IMR-90 (cell line): ENCODE data around the gene DOCK1. TPM values are rescaled to one million over a fixed set of nuclear protein-coding genes. Genes with fewer than 3 reads are reported as not detected.

Experiments used
- ATAC-seq: fragments of 200-7000 bp; cut with Tn5 transposase; 2 replicates; pipeline ENCODE4 v1.9.1; 2020; ENCODE audit warnings: low read depth, mild to moderate bottlenecking, moderate library complexity
- BruUV-seq: library from RNA; stranded (reverse); fragments of 400-500 nt; replicated peaks from 2 replicates; lab custom pipeline; 2021; lab: Mats Ljungman, UMichigan
- CTCF ChIA-PET: fragments of 300-600 bp; formaldehyde crosslinking; extraction: SDS; loops from one replicate; lab custom pipeline; 2021; ENCODE audit warnings: antibody characterized with exemption; lab: Yijun Ruan, JAX
- POLR2A ChIA-PET: fragments of 300-600 bp; sonication (Branson Sonifier 250); formaldehyde crosslinking; loops from one replicate; lab custom pipeline; 2022; ENCODE audit warnings: antibody characterized with exemption; ENCODE audit not compliant: unreplicated experiment; lab: Charles Lee
- DNase-seq: peaks from one replicate; pipeline ENCODE4 v3.0.0; 2013
- H2AFZ ChIP-seq: replicated peaks from 2 replicates; pipeline ENCODE3; 2013; ENCODE audit warnings: low read length, mild to moderate bottlenecking; ENCODE audit not compliant: poor library complexity
- H2AK5ac ChIP-seq: 2 replicates; pipeline ENCODE4 v1.6.1; 2013; ENCODE audit warnings: low read depth, low read length, inconsistent platforms
- H2AK9ac ChIP-seq: replicated peaks from 2 replicates; pipeline ENCODE3; 2013; ENCODE audit warnings: mild to moderate bottlenecking, low read depth, low read length, moderate library complexity; ENCODE audit not compliant: poor library complexity
- H2BK120ac ChIP-seq: 2 replicates; pipeline ENCODE4 v1.6.1; 2013; ENCODE audit warnings: low read depth, low read length, inconsistent platforms
- H2BK15ac ChIP-seq: 3 replicates; pipeline ENCODE4 v1.6.1; 2013; ENCODE audit warnings: low read depth, low read length, inconsistent platforms
- H2BK20ac ChIP-seq: 2 replicates; pipeline ENCODE4 v1.6.1; 2013; ENCODE audit warnings: low read depth, mild to moderate bottlenecking, inconsistent platforms, low read length, moderate library complexity
- H2BK5ac ChIP-seq: 2 replicates; pipeline ENCODE4 v1.6.1; 2013; ENCODE audit warnings: mild to moderate bottlenecking, low read depth, low read length, inconsistent platforms; ENCODE audit not compliant: poor library complexity, severe bottlenecking
- H3K14ac ChIP-seq: replicated peaks from 2 replicates; pipeline ENCODE4 v1.6.1; 2013; ENCODE audit warnings: low read depth, low read length, inconsistent platforms
- H3K18ac ChIP-seq: 2 replicates; pipeline ENCODE4 v1.6.1; 2013; ENCODE audit warnings: low read depth, low read length, control low read depth
- H3K23ac ChIP-seq: 2 replicates; pipeline ENCODE4 v1.6.1; 2013; ENCODE audit warnings: low read depth, low read length, inconsistent platforms
- H3K27ac ChIP-seq: 2 replicates; pipeline ENCODE4 v1.5.1; 2013; ENCODE audit warnings: mild to moderate bottlenecking, control low read depth, low read length; ENCODE audit not compliant: insufficient read depth
- H3K27me3 ChIP-seq: 2 replicates; pipeline ENCODE4 v1.6.1; 2013; ENCODE audit warnings: low read length; ENCODE audit not compliant: control insufficient read depth, insufficient read depth
- H3K36me3 ChIP-seq: 2 replicates; pipeline ENCODE4 v1.6.1; 2013; ENCODE audit warnings: low read length, mixed read lengths; ENCODE audit not compliant: control insufficient read depth, insufficient read depth
- H3K4ac ChIP-seq: 2 replicates; pipeline ENCODE4 v1.6.1; 2013; ENCODE audit warnings: low read depth, low read length, inconsistent platforms
- H3K4me1 ChIP-seq: 2 replicates; pipeline ENCODE4 v1.6.1; 2013; ENCODE audit warnings: low read length, mixed read lengths; ENCODE audit not compliant: control insufficient read depth, insufficient read depth
- H3K4me2 ChIP-seq: 2 replicates; pipeline ENCODE4 v1.6.1; 2013; ENCODE audit warnings: low read depth, mild to moderate bottlenecking, control low read depth, low read length, moderate library complexity
- H3K4me3 ChIP-seq: 2 replicates; pipeline ENCODE4 v1.5.1; 2013; ENCODE audit warnings: low read depth, mild to moderate bottlenecking, control low read depth, low read length, moderate library complexity; ENCODE audit not compliant: insufficient read depth
- H3K56ac ChIP-seq: 2 replicates; pipeline ENCODE4 v1.6.1; 2013; ENCODE audit warnings: low read length, inconsistent platforms; ENCODE audit not compliant: insufficient read depth; ENCODE audit errors: extremely low read depth
- H3K79me1 ChIP-seq, 2 experiments: 2 replicates each; pipeline ENCODE4 v1.6.1; 2013; ENCODE audit warnings: low read length in 2 of 2, inconsistent platforms in 1 of 2, low read depth in 1 of 2
- H3K9ac ChIP-seq: 2 replicates; pipeline ENCODE4 v1.6.1; 2013; ENCODE audit warnings: low read depth, low read length, control low read depth
- H3K9me1 ChIP-seq: 2 replicates; pipeline ENCODE4 v1.6.1; 2013; ENCODE audit warnings: low read length, inconsistent platforms; ENCODE audit not compliant: insufficient read depth
- H3K9me3 ChIP-seq: 2 replicates; pipeline ENCODE4 v1.6.1; 2013; ENCODE audit warnings: low read length; ENCODE audit not compliant: control insufficient read depth, insufficient read depth
- H4K20me1 ChIP-seq: 2 replicates; pipeline ENCODE4 v1.6.1; 2013; ENCODE audit warnings: low read length, inconsistent platforms; ENCODE audit not compliant: insufficient read depth
- H4K5ac ChIP-seq: 2 replicates; pipeline ENCODE4 v1.6.1; 2013; ENCODE audit warnings: mild to moderate bottlenecking, low read depth, low read length, control low read depth
- H4K8ac ChIP-seq, 2 experiments: 2 replicates each; pipeline ENCODE4 v1.6.1; 2013; ENCODE audit warnings: low read depth in 2 of 2, low read length in 2 of 2, control low read depth in 1 of 2, inconsistent platforms in 1 of 2
- H4K91ac ChIP-seq: 2 replicates; pipeline ENCODE4 v1.6.1; 2013; ENCODE audit warnings: low read depth, low read length, inconsistent platforms; ENCODE audit not compliant: insufficient read depth
- BHLHE40 ChIP-seq: fragments of 150-350 bp; IDR thresholded peaks from 2 replicates; pipeline ENCODE4 v1.6.1; 2016; ENCODE audit warnings: mild to moderate bottlenecking, low read depth, low read length
- CEBPB ChIP-seq: IDR thresholded peaks from 2 replicates; pipeline ENCODE4 v1.6.1; 2012; ENCODE audit warnings: low read depth, low read length, improper control_type of control experiment
- CHD1 ChIP-seq: IDR thresholded peaks from 2 replicates; pipeline ENCODE4 v1.6.1; 2012; ENCODE audit warnings: low read depth, low read length, improper control_type of control experiment
- MAFK ChIP-seq: IDR thresholded peaks from 2 replicates; pipeline ENCODE4 v1.6.1; 2012; ENCODE audit warnings: low read depth, low read length, improper control_type of control experiment
- MXI1 ChIP-seq: IDR thresholded peaks from 2 replicates; pipeline ENCODE4 v1.6.1; 2012; ENCODE audit warnings: low read depth, mild to moderate bottlenecking, low read length, moderate library complexity, borderline replicate concordance
- NFE2L2 ChIP-seq: fragments of 150-350 bp; IDR thresholded peaks from 2 replicates; pipeline ENCODE4 v1.6.1; 2016; ENCODE audit warnings: low read depth, mild to moderate bottlenecking, low read length
- POLR2A ChIP-seq: IDR thresholded peaks from 2 replicates; pipeline ENCODE4 v1.6.1; 2012; ENCODE audit warnings: mild to moderate bottlenecking, low read depth, low read length
- RAD21 ChIP-seq: IDR thresholded peaks from 2 replicates; pipeline ENCODE4 v1.6.1; 2012; ENCODE audit warnings: low read length, improper control_type of control experiment
- RFX5 ChIP-seq: IDR thresholded peaks from 2 replicates; pipeline ENCODE4 v1.8.0; 2012; ENCODE audit warnings: low read depth, mild to moderate bottlenecking, low read length, moderate library complexity
- SMC3 ChIP-seq: fragments of 150-350 bp; IDR thresholded peaks from 2 replicates; pipeline ENCODE4 v1.6.1; 2016; ENCODE audit warnings: low read depth, mild to moderate bottlenecking, antibody characterized with exemption, low read length, moderate library complexity
- WGBS, 2 experiments: methylation state at CpG; one replicate each; pipeline versions ENCODE4 v1.1.5 to v1.1.7; 2013; ENCODE audit warnings: missing lambda C conversion rate in 2 of 2; ENCODE audit not compliant: insufficient read length in 1 of 2; ENCODE audit errors: extremely low coverage in 2 of 2; 5-methylcytosine and 5-hydroxymethylcytosine counted together
- dilution Hi-C: fragments of 300-500 bp; cut with HindIII; formaldehyde crosslinking; loops from one replicate; pipeline ENCODE4 v1.14.3; 2018; ENCODE audit warnings: low sequenced_read_pairs; ENCODE audit not compliant: unreplicated experiment
- in situ Hi-C: fragments of 300-500 bp; cut with MboI; formaldehyde crosslinking; loops from 3 replicates; pipeline ENCODE4 v1.14.3; 2019; ENCODE audit warnings: low sequenced_read_pairs, inconsistent platforms, mixed read lengths
- intact Hi-C: fragments of 100-400 bp; cut with micrococcal nuclease; formaldehyde crosslinking; loops from 2 replicates; pipeline ENCODE4 v1.10.0; 2022
- polyA plus RNA-seq, 3 experiments: library from polyadenylated mRNA; depleted of rRNA; stranded (reverse); fragments of >200 nt; gene quantifications; 2 replicates each; pipeline ENCODE4 v1.2.3, GENCODE V29; 2012; ENCODE audit warnings: low replicate concordance in 1 of 3
- total RNA-seq: library from RNA; depleted of rRNA; stranded (reverse); fragments of >200 nt; gene quantifications from 2 replicates; pipeline ENCODE4 v1.2.3, GENCODE V29; 2012

The DOCK1 gene
- total and polyA plus RNA-seq, 2 of the 4 experiments (the other 2 are of a cell fraction), result 28.2 to 71.0 TPM

- no peak overlapping the region for H3K18ac ChIP-seq
- no peak overlapping the region for H2AFZ ChIP-seq
- in situ Hi-C loops, result no loop called here
- no peak overlapping the region for H3K56ac ChIP-seq
- no TSS peak for BruUV-seq
- H3K27ac ChIP-seq, result no peak overlapping the region
- 0 out of 2 replicates have a peak, but pooled peaks cover 1% of the 10 kb centered on the region for H3K36me3 ChIP-seq
- H2BK20ac ChIP-seq, result no peak overlapping the region
- no peak overlapping the region for H3K4me3 ChIP-seq
- peaks cover 90% of the 10 kb centered on the region for H4K20me1 ChIP-seq
- H2BK5ac ChIP-seq, result no peak overlapping the region
- intact Hi-C loops, result no loop called here
- ChIA-PET POLR2A (no interaction called here), CTCF (no interaction called here)
- WGBS, 2 experiments, result 94% methylated on average over 3 of the region's 4 CpGs; no CpG with 5 or more reads in 1 of the 2 experiments
- no peak overlapping the region for H4K8ac ChIP-seq
- TF ChIP-seq CEBPB (no peak), MAFK (no peak), CHD1 (no peak), RFX5 (no peak), POLR2A (no peak), NFE2L2 (no peak), BHLHE40 (no peak), RAD21 (no peak), MXI1 (no peak), SMC3 (no peak)
- H3K9me3 ChIP-seq, result no peaks in the 10 kb centered on the region
- peaks cover 28% of the 10 kb centered on the region for H3K9me1 ChIP-seq
- no peak overlapping the region for H3K14ac ChIP-seq
- no peak overlapping the region for H3K4ac ChIP-seq
- H2AK5ac ChIP-seq, result no peak overlapping the region
- H3K79me1 ChIP-seq, result peaks cover 43 to 86% of the 10 kb centered on the region in 2 experiments
- no peaks in the 10 kb centered on the region for H3K27me3 ChIP-seq
- H3K23ac ChIP-seq, result no peak overlapping the region
- ATAC-seq (no peak), DNase-seq (no peak)
- H2AK9ac ChIP-seq, result peak overlapping the region; percentile 31
- H4K91ac ChIP-seq, result no peak overlapping the region
- peaks cover 7% of the 10 kb centered on the region for H3K4me1 ChIP-seq
- H2BK120ac ChIP-seq, result no peak overlapping the region
- dilution Hi-C loops, result no loop called here
- no peak overlapping the region for H3K9ac ChIP-seq
- H2BK15ac ChIP-seq, result no peak overlapping the region
- no peak overlapping the region for H3K4me2 ChIP-seq
- no peak overlapping the region for H4K5ac ChIP-seq
Observed at GRCh38 chr10:126956712-126957108, 51.5 kb downstream of the DOCK1 start.
